Measurements from ENCODE around the gene NR2C2AP. TPM values are rescaled to one million over a fixed set of nuclear protein-coding genes. Genes with fewer than 3 reads are reported as not detected.

Gene NR2C2AP
- total and polyA plus RNA-seq, 2 donors (not counting 1 experiment from before 2014, with no cell fraction given), result 27.4 to 29.3 TPM

DNA sequence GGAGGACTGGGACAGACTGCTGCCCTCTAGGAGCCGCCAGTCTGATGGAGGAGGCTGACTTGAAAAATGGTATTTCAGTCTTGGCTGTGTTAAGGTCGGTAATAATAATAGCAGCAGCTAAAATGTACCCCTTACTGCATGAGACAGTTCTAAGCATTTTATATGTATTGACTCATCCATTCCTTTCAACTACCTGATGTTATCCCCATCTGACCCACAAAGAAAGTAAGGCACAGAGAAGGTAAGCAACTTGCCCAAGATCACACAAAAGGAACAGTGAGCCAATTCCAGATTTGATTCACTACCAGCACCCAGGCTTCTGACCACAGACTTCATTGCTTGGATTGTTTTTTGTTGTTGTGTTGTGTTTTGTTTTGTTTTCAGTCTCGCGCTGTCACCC is 12.6 kb upstream of the NR2C2AP start:
- H3K27me3 ChIP-seq (replicated peaks in 1 of 4; ENCODE audit: control extremely low read depth in 1 of 4, control insufficient read depth in 3 of 4, insufficient read depth in 4 of 4, low read length in 3 of 4), result peaks cover 0 to 56% (median 29%) of the 10 kb centered on the region in 4 experiments
- CTCF ChIA-PET, result interaction anchor here (1.5 kb wide), 1 partner anchor 9 kb away, joined by 4 read pairs; no protein-coding TSS in a partner anchor

DNA sequence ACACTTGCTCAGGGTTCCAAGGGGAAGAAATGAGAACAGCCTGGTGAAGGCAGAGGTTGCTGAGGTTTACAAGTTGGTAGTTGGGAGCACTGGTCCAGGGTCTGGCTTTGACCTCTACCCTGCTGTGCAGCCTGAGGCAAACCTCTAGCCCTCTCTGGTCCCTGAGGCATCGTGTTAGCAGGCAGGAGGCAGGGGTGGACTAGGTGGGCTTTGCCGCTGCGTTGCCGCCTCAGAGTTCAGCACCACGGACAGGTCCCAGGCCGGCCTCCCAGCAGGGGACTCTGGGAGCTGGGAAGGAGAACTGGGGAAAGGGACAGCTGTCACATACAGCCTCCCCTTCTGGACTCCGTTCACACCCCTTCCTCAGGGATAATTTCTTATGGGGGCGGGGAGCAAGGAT is 11.7 kb upstream of the NR2C2AP start:
- no peak overlapping the region for H3K27ac ChIP-seq (ENCODE audit: low read length in 2 of 2)
- intact Hi-C loops (cut with micrococcal nuclease), result no loop called here
- ATAC-seq (ENCODE audit: low read depth), result no peak

More for the DNA sequence above, 12.6 kb upstream of the NR2C2AP start:
- H3K4me2 ChIP-seq (replicated peaks; ENCODE audit: low read depth, low read length, poor library complexity, severe bottlenecking), result no peak overlapping the region
- H3K4me3 ChIP-seq (ENCODE audit: control extremely low read depth in 1 of 5, extremely low read depth in 1 of 5, insufficient read depth in 1 of 5, low read depth in 2 of 5, low read length in 4 of 5), result no peak overlapping the region
- Mint-ChIP-seq H3K4me1 (peaks cover 4% of the 10 kb centered on the region), H3K27ac (no peak overlapping the region), H3K4me3 (no peak overlapping the region), H3K9me3 (ENCODE audit: insufficient read depth) (no peaks in the 10 kb centered on the region), H3K27me3 (peaks cover 46% of the 10 kb centered on the region)
- peaks cover 0 to 9% of the 10 kb centered on the region in 2 donors for H3K4me1 ChIP-seq (ENCODE audit: control insufficient read depth in 2 of 2, insufficient read depth in 2 of 2, low read length in 2 of 2)
- intact Hi-C loops (cut with micrococcal nuclease), result no loop called here
- no peak for TF ChIP-seq CTCF (IDR thresholded peaks at IDR 0.05)
- no peak for TF ChIP-seq EZH2 (IDR thresholded peaks at IDR 0.05; ENCODE audit: borderline replicate concordance, insufficient read depth, low read depth, low read length, poor library complexity, severe bottlenecking)
- H2AFZ ChIP-seq (ENCODE audit: insufficient read depth, low read depth, low read length, poor library complexity, severe bottlenecking), result no peak overlapping the region
- H3K27ac ChIP-seq (ENCODE audit: low read length in 2 of 2), result no peak overlapping the region
- H3K79me2 ChIP-seq (ENCODE audit: control insufficient read depth, insufficient read depth, low read length), result no peaks in the 10 kb centered on the region
- H3K9me3 ChIP-seq (ENCODE audit: control extremely low read depth in 1 of 3, control insufficient read depth in 2 of 3, insufficient read depth in 1 of 3, low read length in 2 of 3), result peaks cover 0 to 23% (median 0%) of the 10 kb centered on the region in 3 donors
- POLR2A ChIA-PET, result no interaction called here
- no peak for ATAC-seq (ENCODE audit: low read depth)
- no peak overlapping the region for H3K9ac ChIP-seq (ENCODE audit: low read length)
- no peak for DNase-seq
- H3K36me3 ChIP-seq (replicated peaks in 1 of 2; ENCODE audit: control extremely low read depth in 1 of 2, control insufficient read depth in 1 of 2, extremely low read depth in 1 of 2, insufficient read depth in 2 of 2, low read length in 1 of 2), result no peaks in the 10 kb centered on the region
- WGBS (ENCODE audit: insufficient coverage), result no CpG with 5 or more reads among the region's 4 CpGs
- no peaks in the 10 kb centered on the region for H4K20me1 ChIP-seq (ENCODE audit: control insufficient read depth, insufficient read depth, low read length, poor library complexity, severe bottlenecking)

More for the DNA sequence above, 11.7 kb upstream of the NR2C2AP start:
- Mint-ChIP-seq H3K27me3 (peaks cover 51% of the 10 kb centered on the region), H3K9me3 (ENCODE audit: insufficient read depth) (no peaks in the 10 kb centered on the region), H3K4me1 (peaks cover 4% of the 10 kb centered on the region), H3K4me3 (no peak overlapping the region), H3K27ac (no peak overlapping the region)
- Histone ChIP-seq H3K27me3 (replicated peaks in 1 of 4; ENCODE audit: control extremely low read depth in 1 of 4, control insufficient read depth in 3 of 4, insufficient read depth in 4 of 4, low read length in 3 of 4) (peaks cover 0 to 57% (median 31%) of the 10 kb centered on the region in 4 experiments), H3K79me2 (ENCODE audit: control insufficient read depth, insufficient read depth, low read length) (no peaks in the 10 kb centered on the region), H3K9me3 (ENCODE audit: control extremely low read depth in 1 of 3, control insufficient read depth in 2 of 3, insufficient read depth in 1 of 3, low read length in 2 of 3) (peaks cover 0 to 23% (median 0%) of the 10 kb centered on the region in 3 donors), H3K4me1 (ENCODE audit: control insufficient read depth in 2 of 2, insufficient read depth in 2 of 2, low read length in 2 of 2) (peaks cover 0 to 9% of the 10 kb centered on the region in 2 donors), H3K4me2 (replicated peaks; ENCODE audit: low read depth, low read length, poor library complexity, severe bottlenecking) (no peak overlapping the region), H3K9ac (ENCODE audit: low read length) (no peak overlapping the region), H3K36me3 (replicated peaks in 1 of 2; ENCODE audit: control extremely low read depth in 1 of 2, control insufficient read depth in 1 of 2, extremely low read depth in 1 of 2, insufficient read depth in 2 of 2, low read length in 1 of 2) (no peaks in the 10 kb centered on the region), H4K20me1 (ENCODE audit: control insufficient read depth, insufficient read depth, low read length, poor library complexity, severe bottlenecking) (no peaks in the 10 kb centered on the region), H3K4me3 (ENCODE audit: control extremely low read depth in 1 of 5, extremely low read depth in 1 of 5, insufficient read depth in 1 of 5, low read depth in 2 of 5, low read length in 4 of 5) (no peak overlapping the region), H2AFZ (ENCODE audit: insufficient read depth, low read depth, low read length, poor library complexity, severe bottlenecking) (no peak overlapping the region)
- POLR2A ChIA-PET, result no interaction called here
- WGBS (ENCODE audit: insufficient coverage), result 6% methylated on average over 6 of the region's 8 CpGs
- CTCF ChIA-PET, result no interaction called here
- DNase-seq, result no peak
- no peak for TF ChIP-seq EZH2 (IDR thresholded peaks at IDR 0.05; ENCODE audit: borderline replicate concordance, insufficient read depth, low read depth, low read length, poor library complexity, severe bottlenecking)
- TF ChIP-seq CTCF (IDR thresholded peaks at IDR 0.05), result no peak
